Activated B cell treated with CpG ODN at 0.5 μM for 24 hours (primary cell): ENCODE results near the gene IRS2. TPM values are rescaled to one million over a fixed set of nuclear protein-coding genes. Genes with fewer than 3 reads are reported as not detected.

Experiments
- ATAC-seq: fragments of 200-7000 bp; cut with Tn5 transposase; one replicate; pipeline ENCODE4 v1.10.0; 2021; ENCODE audit warnings: low read depth, mild to moderate bottlenecking, moderate library complexity
- CTCF ChIA-PET: fragments of 350-600 bp; sonication (Branson Sonifier 250); formaldehyde crosslinking; loops from one replicate; lab custom pipeline; 2021; ENCODE audit warnings: antibody characterized with exemption; lab: Charles Lee
- POLR2A ChIA-PET: fragments of 350-600 bp; sonication (Branson Sonifier 250); formaldehyde crosslinking; loops from one replicate; lab custom pipeline; 2021; ENCODE audit warnings: antibody characterized with exemption; lab: Charles Lee
- DNase-seq: peaks from one replicate; pipeline ENCODE4 v3.0.0; 2022
- H3K27ac Mint-ChIP-seq: one replicate; pipeline ENCODE4 v1.8.0; 2020; ENCODE audit warnings: mixed read lengths
- H3K27me3 Mint-ChIP-seq: one replicate; pipeline ENCODE4 v1.8.0; 2021; ENCODE audit warnings: mixed read lengths
- H3K36me3 Mint-ChIP-seq: one replicate; pipeline ENCODE4 v1.8.0; 2021; ENCODE audit warnings: low read depth, mixed read lengths
- H3K4me1 Mint-ChIP-seq: one replicate; pipeline ENCODE4 v1.8.0; 2021; ENCODE audit warnings: mixed read lengths
- H3K4me3 Mint-ChIP-seq: one replicate; pipeline ENCODE4 v1.8.0; 2020; ENCODE audit warnings: mild to moderate bottlenecking, mixed read lengths
- H3K9me3 Mint-ChIP-seq: one replicate; pipeline ENCODE4 v1.8.0; 2020; ENCODE audit warnings: mixed read lengths
- CTCF ChIP-seq: fragments of 200-600 bp; IDR thresholded peaks from one replicate; pipeline ENCODE4 v1.8.0; 2022; ENCODE audit warnings: antibody characterized with exemption, mild to moderate bottlenecking
- intact Hi-C: fragments of 100-400 bp; cut with micrococcal nuclease; formaldehyde crosslinking; loops from one replicate; pipeline ENCODE4 v1.15.1; 2024
- total RNA-seq: library from RNA; stranded (reverse); gene quantifications from 2 replicates; pipeline ENCODE4 v1.2.3, GENCODE V29; 2022

IRS2 gene
- total RNA-seq, 1 donor from 2014 or later, result 4.2 TPM

DNA sequence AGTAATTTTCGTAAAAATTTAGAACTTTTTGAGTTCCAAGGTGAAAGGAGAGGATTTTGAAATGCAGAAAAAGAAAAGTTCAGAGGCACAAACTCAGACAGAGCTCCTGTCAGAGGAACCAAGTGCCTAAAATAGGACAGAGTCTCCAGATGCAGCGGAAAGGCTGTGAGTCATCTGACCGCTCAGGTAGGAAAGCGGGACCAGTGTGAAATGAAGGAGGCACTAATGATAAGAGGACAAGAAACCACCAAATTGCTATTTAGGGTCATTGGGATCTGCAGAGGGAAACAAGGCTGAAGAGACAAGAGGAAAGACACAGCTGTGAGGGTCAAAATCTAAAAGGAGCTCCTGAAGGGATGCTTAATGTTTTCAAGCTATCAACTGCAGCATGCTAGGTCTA is 34.9 kb downstream of the IRS2 start:
- ChIA-PET POLR2A (no interaction called here), CTCF (no interaction called here)
- H3K9me3 Mint-ChIP-seq, result peaks cover 1% of the 10 kb centered on the region
- ATAC-seq, result no peak
- H3K27ac Mint-ChIP-seq, result no peak overlapping the region
- H3K36me3 Mint-ChIP-seq, result peaks cover 23% of the 10 kb centered on the region
- intact Hi-C loops, result no loop called here
- no peak overlapping the region for H3K4me3 Mint-ChIP-seq
- H3K27me3 Mint-ChIP-seq, result no peaks in the 10 kb centered on the region
- no peak for DNase-seq
- no peaks in the 10 kb centered on the region for H3K4me1 Mint-ChIP-seq
- no peak for TF ChIP-seq CTCF

DNA sequence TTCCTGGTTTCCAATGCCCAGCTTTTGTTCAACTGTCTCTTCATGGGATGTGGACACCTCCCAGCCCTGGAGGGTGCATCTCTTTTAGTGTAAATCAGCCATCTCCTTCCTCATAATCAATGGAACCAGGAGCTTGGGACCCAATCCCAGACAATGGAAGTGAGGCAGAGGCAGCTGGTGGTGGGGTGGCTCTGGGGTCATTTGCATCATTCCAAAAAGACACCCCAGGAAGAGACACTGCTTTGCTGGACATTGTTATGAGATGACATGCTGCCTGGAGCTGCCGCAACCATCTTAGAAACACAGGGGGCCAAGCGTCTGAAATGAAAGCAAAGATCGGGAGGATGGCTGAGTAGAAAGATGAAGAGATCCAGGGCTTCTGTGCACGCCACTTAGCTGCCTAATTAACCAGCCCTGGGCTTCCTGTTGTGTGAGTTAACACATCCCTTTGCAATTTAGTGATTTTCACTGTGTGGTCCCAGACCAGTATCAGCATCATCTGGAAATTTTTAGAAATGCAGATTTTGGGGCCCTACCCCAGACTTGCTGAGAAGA is 36.1 kb downstream of the IRS2 start:
- Mint-ChIP-seq H3K4me3 (no peak overlapping the region), H3K27me3 (no peaks in the 10 kb centered on the region), H3K4me1 (no peaks in the 10 kb centered on the region), H3K36me3 (peaks cover 13% of the 10 kb centered on the region), H3K27ac (no peak overlapping the region), H3K9me3 (peaks cover 2% of the 10 kb centered on the region)
- POLR2A ChIA-PET, result no interaction called here
- DNase-seq (no peak), ATAC-seq (no peak)
- intact Hi-C loops, result no loop called here
- CTCF ChIA-PET, result no interaction called here
- TF ChIP-seq CTCF, result no peak

DNA sequence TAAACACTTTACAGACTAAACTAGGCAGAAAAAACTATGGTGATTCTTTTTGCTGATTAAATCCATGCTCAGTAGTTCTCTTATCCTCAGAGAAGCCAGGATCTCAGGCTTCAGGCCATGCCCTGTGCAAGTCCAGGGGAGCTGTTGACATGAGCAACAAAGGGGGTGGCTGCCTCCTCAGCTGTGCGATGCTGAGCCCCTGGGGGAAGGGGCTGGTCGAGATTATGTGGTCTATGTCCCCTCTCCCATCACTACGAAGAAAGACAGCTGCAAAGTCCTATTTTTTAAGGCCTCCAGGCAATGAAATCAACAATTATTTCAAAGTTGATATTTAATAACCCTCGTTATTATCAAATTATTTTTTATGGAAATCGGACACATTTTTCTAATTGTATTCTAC is 37.0 kb downstream of the IRS2 start:
- intact Hi-C loops, result no loop called here
- no peak for ATAC-seq
- no peak for DNase-seq
- Mint-ChIP-seq H3K9me3 (peaks cover 2% of the 10 kb centered on the region), H3K4me1 (no peaks in the 10 kb centered on the region), H3K36me3 (peaks cover 7% of the 10 kb centered on the region), H3K4me3 (no peak overlapping the region), H3K27ac (no peak overlapping the region), H3K27me3 (peaks cover 2% of the 10 kb centered on the region)
- ChIA-PET POLR2A (no interaction called here), CTCF (no interaction called here)
- TF ChIP-seq CTCF, result no peak

- no peaks in the 10 kb centered on the region for H3K4me1 Mint-ChIP-seq
- H3K4me3 Mint-ChIP-seq, result no peak overlapping the region
- no peak for DNase-seq
These were observed 37.7 kb downstream of the IRS2 start for GRCh38 chr13:109748677-109749076.

GRCh38 chr13:109747524-109747923 is 38.9 kb downstream of the IRS2 start:
- Mint-ChIP-seq H3K27me3 (peaks cover 6% of the 10 kb centered on the region), H3K27ac (no peak overlapping the region), H3K4me3 (no peak overlapping the region), H3K4me1 (no peaks in the 10 kb centered on the region), H3K36me3 (peaks cover 2% of the 10 kb centered on the region), H3K9me3 (peaks cover 2% of the 10 kb centered on the region)
- ChIA-PET CTCF (no interaction called here), POLR2A (no interaction called here)
- TF ChIP-seq CTCF, result no peak
- intact Hi-C loops, result no loop called here
- DNase-seq, result no peak
- ATAC-seq, result no peak

More at GRCh38 chr13:109748677-109749076, 37.7 kb downstream of the IRS2 start:
- no peak for TF ChIP-seq CTCF
- peaks cover 2% of the 10 kb centered on the region for H3K9me3 Mint-ChIP-seq
- H3K27ac Mint-ChIP-seq, result no peak overlapping the region
- H3K27me3 Mint-ChIP-seq, result peaks cover 3% of the 10 kb centered on the region
- ChIA-PET CTCF (no interaction called here), POLR2A (no interaction called here)
- H3K36me3 Mint-ChIP-seq, result peaks cover 7% of the 10 kb centered on the region
- intact Hi-C loops, result no loop called here
- no peak for ATAC-seq
